Endodermal cell (in vitro differentiated cells): ENCODE results near the gene UBB. TPM values are rescaled to one million over a fixed set of nuclear protein-coding genes. Genes with fewer than 3 reads are reported as not detected.

Experiments
- DNase-seq: peaks from one replicate; pipeline ENCODE4 v3.0.0-alpha.2; 2017
- H3K27ac ChIP-seq: 2 replicates; pipeline ENCODE4 v1.5.1; 2013; ENCODE audit warnings: mild to moderate bottlenecking, low read depth, low read length, moderate library complexity
- H3K27me3 ChIP-seq: 2 replicates; pipeline ENCODE4 v1.6.1; 2013; ENCODE audit warnings: mild to moderate bottlenecking, low read length, moderate library complexity; ENCODE audit not compliant: insufficient read depth, control insufficient read depth, poor library complexity, severe bottlenecking
- H3K36me3 ChIP-seq: 2 replicates; pipeline ENCODE4 v1.7.0; 2013; ENCODE audit warnings: mild to moderate bottlenecking, low read length, moderate library complexity; ENCODE audit not compliant: control insufficient read depth, insufficient read depth
- H3K4me1 ChIP-seq: one replicate; pipeline ENCODE4 v1.7.0; 2013; ENCODE audit warnings: low read length; ENCODE audit not compliant: control insufficient read depth, insufficient read depth
- H3K4me3 ChIP-seq: 2 replicates; pipeline ENCODE4 v1.5.1; 2013; ENCODE audit warnings: mild to moderate bottlenecking, low read length, moderate library complexity
- H3K9ac ChIP-seq: 2 replicates; pipeline ENCODE4 v1.6.1; 2013; ENCODE audit warnings: mild to moderate bottlenecking, low read length, moderate library complexity; ENCODE audit not compliant: poor library complexity, severe bottlenecking; ENCODE audit errors: extremely low read depth
- H3K9me3 ChIP-seq: 2 replicates; pipeline ENCODE4 v1.6.1; 2013; ENCODE audit warnings: mild to moderate bottlenecking, low read length, moderate library complexity; ENCODE audit not compliant: control insufficient read depth
- H3K27ac Mint-ChIP-seq: 2 replicates; pipeline ENCODE4 v1.8.0; 2020; ENCODE audit warnings: mixed read lengths
- H3K27me3 Mint-ChIP-seq: 2 replicates; pipeline ENCODE4 v1.8.0; 2021; ENCODE audit warnings: mild to moderate bottlenecking, mixed read lengths; ENCODE audit not compliant: insufficient read depth
- H3K36me3 Mint-ChIP-seq: 2 replicates; pipeline ENCODE4 v1.8.0; 2020; ENCODE audit warnings: low read depth, mixed read lengths
- H3K4me1 Mint-ChIP-seq: 2 replicates; pipeline ENCODE4 v1.8.0; 2020; ENCODE audit warnings: mixed read lengths
- H3K4me3 Mint-ChIP-seq: 2 replicates; pipeline ENCODE4 v1.8.0; 2020; ENCODE audit warnings: mild to moderate bottlenecking, moderate library complexity, mixed read lengths
- H3K9me3 Mint-ChIP-seq: 2 replicates; pipeline ENCODE4 v1.8.0; 2020; ENCODE audit warnings: mild to moderate bottlenecking, mixed read lengths
- CTCF ChIP-seq: fragments of 200-600 bp; sonication (generic); conservative IDR thresholded peaks from 2 replicates; pipeline ENCODE4 v1.5.0; 2021; ENCODE audit warnings: antibody characterized with exemption, mild to moderate bottlenecking
- WGBS, 2 experiments: methylation state at CpG; one replicate each; pipeline versions ENCODE4 v1.1.5 to v1.1.7; 2013; ENCODE audit warnings: missing lambda C conversion rate in 2 of 2, mixed read lengths in 1 of 2; ENCODE audit not compliant: insufficient coverage in 1 of 2, insufficient read length in 1 of 2; 5-methylcytosine and 5-hydroxymethylcytosine counted together
- total RNA-seq, 2 donors: library from RNA; stranded (reverse); fragmentation: NEBNext Ultra II Directional in 1 of 2; extraction: Animal tissue kit (Norgen Biotek cat#: 25700) in 1 of 2; gene quantifications; 2 replicates in 1 of 2; 3 replicates in 1 of 2; pipeline ENCODE4 v1.2.1, GENCODE V29; 2021

UBB gene
- total RNA-seq, 2 donors from 2014 or later = 1,658 to 1,721 TPM

- no peaks in the 10 kb centered on the region for H3K9me3 Mint-ChIP-seq
- H3K4me1 Mint-ChIP-seq = peaks cover 2% of the 10 kb centered on the region
- H3K27ac Mint-ChIP-seq = no peak overlapping the region
Observed at GRCh38 chr17:16358394-16358793, 22.5 kb upstream of the UBB start.

DNA sequence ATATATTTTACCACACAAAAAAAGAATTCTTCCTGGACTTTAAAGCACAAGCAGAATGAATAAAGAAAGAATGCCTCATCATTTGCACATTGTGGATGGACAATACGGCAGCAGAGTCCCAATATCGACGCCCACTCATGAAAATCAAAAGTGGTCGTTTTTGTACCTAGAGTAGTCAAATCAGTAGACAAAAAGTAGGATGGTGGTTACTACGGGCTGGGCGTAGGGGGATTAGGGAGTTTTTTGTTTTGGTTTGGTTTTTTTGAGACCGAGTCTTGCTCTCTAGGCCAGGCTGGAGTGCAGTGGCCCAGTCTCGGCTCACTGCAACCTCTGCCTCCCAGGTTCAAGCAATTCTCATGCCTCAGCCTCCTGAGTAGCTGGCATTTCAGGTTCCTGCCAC lies 19.0 kb upstream of the UBB start:
- no peak for TF ChIP-seq CTCF
- WGBS, 2 experiments = 87 to 88% methylated on average over 5 to 8 of the region's 8 CpGs
- H3K27me3 Mint-ChIP-seq = peaks cover 6% of the 10 kb centered on the region
- no peak overlapping the region for H3K27ac ChIP-seq
- H3K9ac ChIP-seq = no peak overlapping the region
- no peaks in the 10 kb centered on the region for H3K9me3 ChIP-seq
- no peaks in the 10 kb centered on the region for H3K27me3 ChIP-seq
- H3K4me1 ChIP-seq = no peaks in the 10 kb centered on the region
- H3K4me1 Mint-ChIP-seq = no peaks in the 10 kb centered on the region
- no peak for DNase-seq
- H3K36me3 Mint-ChIP-seq = no peaks in the 10 kb centered on the region
- no peak overlapping the region for H3K4me3 ChIP-seq
- H3K9me3 Mint-ChIP-seq = no peaks in the 10 kb centered on the region
- H3K27ac Mint-ChIP-seq = no peak overlapping the region
- H3K36me3 ChIP-seq = no peaks in the 10 kb centered on the region
- no peak overlapping the region for H3K4me3 Mint-ChIP-seq

More at GRCh38 chr17:16358394-16358793, 22.5 kb upstream of the UBB start:
- Histone ChIP-seq H3K27ac (no peak overlapping the region), H3K4me1 (no peaks in the 10 kb centered on the region), H3K9ac (no peak overlapping the region), H3K9me3 (no peaks in the 10 kb centered on the region), H3K4me3 (no peak overlapping the region), H3K36me3 (no peaks in the 10 kb centered on the region), H3K27me3 (no peaks in the 10 kb centered on the region)
- H3K27me3 Mint-ChIP-seq = peaks cover 16% of the 10 kb centered on the region
- no peak overlapping the region for H3K4me3 Mint-ChIP-seq
- no peak for TF ChIP-seq CTCF
- peaks cover 2% of the 10 kb centered on the region for H3K36me3 Mint-ChIP-seq
- no peak for DNase-seq

GRCh38 chr17:16363749-16364536 lies 16.9 kb upstream of the UBB start:
- peak; percentile 94 for TF ChIP-seq CTCF
- H3K27ac Mint-ChIP-seq = no peak overlapping the region
- no peaks in the 10 kb centered on the region for H3K9me3 Mint-ChIP-seq
- Histone ChIP-seq H3K9ac (no peak overlapping the region), H3K4me1 (no peaks in the 10 kb centered on the region), H3K27me3 (no peaks in the 10 kb centered on the region), H3K36me3 (no peaks in the 10 kb centered on the region), H3K9me3 (no peaks in the 10 kb centered on the region), H3K4me3 (no peak overlapping the region), H3K27ac (no peak overlapping the region)
- H3K27me3 Mint-ChIP-seq = no peaks in the 10 kb centered on the region
- 9 to 16% methylated on average over 4 to 6 of the region's 6 CpGs for WGBS, 2 experiments
- H3K4me3 Mint-ChIP-seq = no peak overlapping the region
- no peaks in the 10 kb centered on the region for H3K36me3 Mint-ChIP-seq
- no peaks in the 10 kb centered on the region for H3K4me1 Mint-ChIP-seq
- DNase-seq = peak; percentile 97
